Activated CD8-positive, alpha-beta T cell treated with anti-CD3 and anti-CD28 coated beads, Interleukin-2, amount 10 ng/mL, durations not matched to agents 7 days and 5 days (primary cell): ENCODE data around the gene TRRAP. TPM values are rescaled to one million over a fixed set of nuclear protein-coding genes. Genes with fewer than 3 reads are reported as not detected.

Experiments used
- ATAC-seq: fragments of 150-1000 bp; cut with Tn5 transposase; one replicate; pipeline ENCODE4 v1.10.0; 2021; ENCODE audit warnings: moderate library complexity
- CTCF ChIA-PET: fragments of 350-600 bp; sonication (Branson Sonifier 250); formaldehyde crosslinking; loops from one replicate; lab custom pipeline; 2021; ENCODE audit warnings: antibody characterized with exemption; lab: Charles Lee
- POLR2A ChIA-PET: fragments of 350-600 bp; sonication (Branson Sonifier 250); formaldehyde crosslinking; loops from one replicate; lab custom pipeline; 2021; ENCODE audit warnings: antibody characterized with exemption; lab: Charles Lee
- DNase-seq: peaks from one replicate; pipeline ENCODE4 v3.0.0-alpha.2; 2020
- H3K27ac Mint-ChIP-seq: one replicate; pipeline ENCODE4 v1.8.0; 2021; ENCODE audit warnings: mild to moderate bottlenecking, mixed read lengths
- H3K27me3 Mint-ChIP-seq: one replicate; pipeline ENCODE4 v1.8.0; 2021; ENCODE audit warnings: low read depth, mixed read lengths
- H3K36me3 Mint-ChIP-seq: one replicate; pipeline ENCODE4 v1.8.0; 2021; ENCODE audit warnings: low read depth, mixed read lengths
- H3K4me1 Mint-ChIP-seq: one replicate; pipeline ENCODE4 v1.8.0; 2021; ENCODE audit warnings: low read depth, mixed read lengths
- H3K4me3 Mint-ChIP-seq: one replicate; pipeline ENCODE4 v1.8.0; 2021; ENCODE audit warnings: mild to moderate bottlenecking, mixed read lengths
- H3K9me3 Mint-ChIP-seq: one replicate; pipeline ENCODE4 v1.8.0; 2022; ENCODE audit warnings: mixed read lengths; ENCODE audit not compliant: insufficient read depth
- total RNA-seq, 2 experiments: library from RNA; stranded (reverse); gene quantifications; one replicate each; pipeline ENCODE4 v1.2.3, GENCODE V29; 2021

The TRRAP gene
- total RNA-seq, 2 experiments from 2014 or later, result 61.0 to 64.5 TPM

- Mint-ChIP-seq H3K4me1 (peaks cover 17% of the 10 kb centered on the region), H3K9me3 (no peaks in the 10 kb centered on the region), H3K36me3 (peaks cover 30% of the 10 kb centered on the region), H3K27me3 (peaks cover 2% of the 10 kb centered on the region), H3K27ac (peak overlapping the region; percentile 95), H3K4me3 (peak overlapping the region; percentile 93)
- peak; percentile 84 for ATAC-seq
- ChIA-PET CTCF (interaction anchor here (0.7 to 1.3 kb wide), 17 partner anchors 8 to 71 kb away, joined by 3 to 9 read pairs (median 4); no protein-coding TSS in a partner anchor), POLR2A (interaction anchor here (0.7 to 1.4 kb wide), 7 partner anchors 8 to 1033 kb away, joined by 3 to 6 read pairs (median 3); no protein-coding TSS in a partner anchor)
- DNase-seq, result peak; percentile 86
These were observed 1.1 kb downstream of the TRRAP start for GRCh38 chr7:98879198-98879978.

DNA sequence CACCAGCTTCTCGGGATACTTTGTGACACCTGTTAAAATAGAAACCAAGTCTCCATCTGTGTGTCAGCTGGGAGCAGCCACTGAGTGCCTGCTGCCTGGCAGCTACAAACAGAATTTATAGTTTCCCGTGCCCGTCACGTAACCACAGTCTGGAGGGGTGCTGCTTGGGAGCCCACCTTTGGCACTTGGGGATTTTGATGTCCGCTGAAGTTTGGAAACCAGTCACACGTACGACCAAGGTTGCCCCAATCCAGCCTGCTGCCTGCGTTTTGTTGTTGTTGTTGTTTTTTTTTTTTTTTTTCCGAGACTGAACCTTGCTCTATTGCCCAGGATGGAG is 1.6 kb downstream of the TRRAP start:
- POLR2A ChIA-PET, result interaction anchor here (0.7 to 0.8 kb wide), 4 partner anchors 9 to 631 kb away, joined by 3 to 4 read pairs (median 3); no protein-coding TSS in a partner anchor
- Mint-ChIP-seq H3K27me3 (no peaks in the 10 kb centered on the region), H3K4me1 (peaks cover 17% of the 10 kb centered on the region), H3K36me3 (peaks cover 35% of the 10 kb centered on the region), H3K4me3 (peak overlapping the region; percentile 93), H3K27ac (peak overlapping the region; percentile 95), H3K9me3 (no peaks in the 10 kb centered on the region)
- no peak for ATAC-seq
- CTCF ChIA-PET, result interaction anchor here (0.7 to 1.3 kb wide), 15 partner anchors 9 to 70 kb away, joined by 3 to 9 read pairs (median 4); no protein-coding TSS in a partner anchor
- DNase-seq, result no peak

GRCh38 chr7:98880485-98880884 is 2.2 kb downstream of the TRRAP start:
- peak overlapping the region; percentile 95 for H3K27ac Mint-ChIP-seq
- peak overlapping the region; percentile 93 for H3K4me3 Mint-ChIP-seq
- CTCF ChIA-PET, result interaction anchor here (0.7 to 1.3 kb wide), 5 partner anchors 9 to 33 kb away, joined by 3 to 9 read pairs (median 6); no protein-coding TSS in a partner anchor
- no peak for ATAC-seq
- DNase-seq, result no peak
- peaks cover 35% of the 10 kb centered on the region for H3K36me3 Mint-ChIP-seq
- H3K4me1 Mint-ChIP-seq, result peaks cover 17% of the 10 kb centered on the region
- POLR2A ChIA-PET, result interaction anchor here (0.8 kb wide), 1 partner anchor 11 kb away, joined by 3 read pairs; no protein-coding TSS in a partner anchor
- no peaks in the 10 kb centered on the region for H3K27me3 Mint-ChIP-seq
- H3K9me3 Mint-ChIP-seq, result no peaks in the 10 kb centered on the region

DNA sequence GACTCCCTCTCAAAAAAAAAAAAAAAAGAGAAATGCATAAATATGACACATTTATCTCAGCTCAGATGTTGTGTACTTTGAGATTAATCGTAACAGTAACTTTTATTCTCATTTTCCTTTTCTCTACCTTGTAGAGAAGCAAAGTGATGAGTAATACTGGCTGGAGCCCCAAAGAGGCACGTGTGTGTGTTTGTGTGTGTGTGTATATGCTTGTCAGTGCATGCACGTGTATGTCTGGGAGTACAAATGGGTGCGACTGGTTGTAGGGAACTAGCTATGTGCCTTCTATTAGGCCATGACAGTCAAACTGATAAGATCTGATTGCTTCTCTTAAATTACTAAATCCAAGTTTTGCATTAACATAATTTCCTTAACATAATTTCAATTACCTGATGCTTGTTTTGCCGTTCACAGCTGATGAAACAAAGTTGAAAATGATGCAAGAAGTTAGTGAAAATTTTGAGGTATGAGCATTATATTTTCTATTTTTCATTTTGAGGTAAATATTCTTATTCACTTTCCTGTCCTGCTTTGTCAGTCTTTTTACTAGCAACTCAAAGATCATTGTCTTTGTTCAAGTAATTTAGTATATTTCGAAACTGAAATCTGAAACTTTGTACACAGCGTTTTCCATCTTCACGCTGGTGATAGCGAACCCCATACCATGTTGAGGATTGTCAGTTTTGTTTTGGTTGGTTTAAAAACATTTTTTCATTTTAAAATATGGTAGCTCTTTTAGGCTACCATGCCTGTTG is 3.4 kb downstream of the TRRAP start:
- Mint-ChIP-seq H3K9me3 (no peaks in the 10 kb centered on the region), H3K27ac (no peak overlapping the region), H3K36me3 (peaks cover 35% of the 10 kb centered on the region), H3K4me1 (peaks cover 17% of the 10 kb centered on the region), H3K27me3 (no peaks in the 10 kb centered on the region), H3K4me3 (no peak overlapping the region)
- ATAC-seq (no peak), DNase-seq (no peak)
- ChIA-PET CTCF (no interaction called here), POLR2A (no interaction called here)

DNA sequence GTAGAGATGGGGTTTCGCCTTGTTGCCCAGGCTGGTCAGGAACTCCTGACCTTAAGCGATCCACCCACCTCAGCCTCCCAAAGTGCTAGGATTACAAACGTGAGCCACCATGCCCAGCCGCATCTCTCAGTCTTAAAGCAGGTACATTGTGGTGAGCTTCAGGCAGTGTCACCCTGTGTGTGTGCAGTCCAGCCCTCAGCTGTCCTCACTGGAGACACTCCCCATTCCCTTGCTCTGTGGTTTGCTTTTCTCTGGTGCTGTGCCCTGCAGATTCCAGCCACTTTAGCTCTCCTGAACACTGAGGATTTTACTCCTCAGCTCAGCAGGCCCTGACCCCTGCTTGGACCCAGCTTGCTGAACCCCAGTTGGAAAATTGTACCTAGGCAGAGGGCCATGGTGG is 6.1 kb downstream of the TRRAP start:
- Mint-ChIP-seq H3K27me3 (no peaks in the 10 kb centered on the region), H3K27ac (no peak overlapping the region), H3K36me3 (peaks cover 44% of the 10 kb centered on the region), H3K9me3 (no peaks in the 10 kb centered on the region), H3K4me1 (peaks cover 17% of the 10 kb centered on the region), H3K4me3 (no peak overlapping the region)
- POLR2A ChIA-PET, result no interaction called here
- ATAC-seq, result no peak
- CTCF ChIA-PET, result no interaction called here
- no peak for DNase-seq

DNA sequence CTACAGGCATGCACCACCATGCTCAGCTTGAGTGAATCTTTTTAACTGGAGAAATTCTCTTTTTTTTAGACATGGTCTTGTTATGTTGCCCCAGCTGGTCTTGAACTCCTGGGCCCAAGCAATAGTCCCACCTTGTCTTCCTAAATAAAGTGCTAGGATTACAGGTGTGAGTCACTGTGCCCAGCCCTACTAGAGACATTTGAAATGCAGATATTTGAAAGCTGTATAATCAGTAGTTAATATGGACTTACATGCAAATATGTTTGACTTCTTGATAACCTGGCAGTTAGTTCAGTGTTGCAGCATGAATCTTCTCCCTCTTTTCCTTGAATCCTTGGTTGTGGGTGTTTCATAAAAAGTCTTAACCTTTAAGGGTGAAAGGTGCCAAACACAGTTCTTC is 8.7 kb downstream of the TRRAP start:
- ATAC-seq (no peak), DNase-seq (no peak)
- ChIA-PET CTCF (no interaction called here), POLR2A (no interaction called here)
- Mint-ChIP-seq H3K4me3 (no peak overlapping the region), H3K27me3 (no peaks in the 10 kb centered on the region), H3K9me3 (no peaks in the 10 kb centered on the region), H3K36me3 (peaks cover 43% of the 10 kb centered on the region), H3K4me1 (peaks cover 4% of the 10 kb centered on the region), H3K27ac (no peak overlapping the region)

GRCh38 chr7:98892609-98893008 is 14.3 kb downstream of the TRRAP start:
- DNase-seq, result no peak
- H3K27me3 Mint-ChIP-seq, result no peaks in the 10 kb centered on the region
- no peaks in the 10 kb centered on the region for H3K4me1 Mint-ChIP-seq
- H3K4me3 Mint-ChIP-seq, result no peak overlapping the region
- no peaks in the 10 kb centered on the region for H3K9me3 Mint-ChIP-seq
- peaks cover 55% of the 10 kb centered on the region for H3K36me3 Mint-ChIP-seq
- CTCF ChIA-PET, result no interaction called here
- no peak for ATAC-seq
- POLR2A ChIA-PET, result interaction anchor here (0.7 kb wide), 1 partner anchor 13 kb away, joined by 3 read pairs; no protein-coding TSS in a partner anchor
- no peak overlapping the region for H3K27ac Mint-ChIP-seq

DNA sequence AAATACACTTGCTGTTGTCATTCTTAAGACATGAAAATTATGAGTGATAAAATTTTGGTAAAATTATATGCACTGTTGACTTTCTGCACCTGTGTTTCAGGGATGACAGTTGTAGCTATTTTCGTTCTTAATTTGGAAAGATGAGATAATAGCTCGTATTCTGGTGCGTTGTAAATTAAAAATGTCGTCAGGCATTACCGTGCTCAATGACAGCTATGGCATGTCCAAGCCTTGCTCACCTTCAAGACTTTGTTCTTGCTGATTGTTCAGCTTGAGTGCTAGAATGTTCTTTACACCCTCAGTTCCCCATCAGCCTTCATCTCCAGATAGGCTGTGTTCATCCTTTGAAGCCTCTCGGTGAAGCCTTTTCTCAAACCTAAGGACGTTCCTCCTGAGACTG is 21.5 kb downstream of the TRRAP start:
- H3K36me3 Mint-ChIP-seq, result peaks cover 70% of the 10 kb centered on the region
- POLR2A ChIA-PET, result no interaction called here
- H3K27ac Mint-ChIP-seq, result no peak overlapping the region
- H3K4me1 Mint-ChIP-seq, result no peaks in the 10 kb centered on the region
- CTCF ChIA-PET, result no interaction called here
- H3K4me3 Mint-ChIP-seq, result no peak overlapping the region
- DNase-seq (no peak), ATAC-seq (no peak)
- H3K9me3 Mint-ChIP-seq, result no peaks in the 10 kb centered on the region
- H3K27me3 Mint-ChIP-seq, result no peaks in the 10 kb centered on the region

DNA sequence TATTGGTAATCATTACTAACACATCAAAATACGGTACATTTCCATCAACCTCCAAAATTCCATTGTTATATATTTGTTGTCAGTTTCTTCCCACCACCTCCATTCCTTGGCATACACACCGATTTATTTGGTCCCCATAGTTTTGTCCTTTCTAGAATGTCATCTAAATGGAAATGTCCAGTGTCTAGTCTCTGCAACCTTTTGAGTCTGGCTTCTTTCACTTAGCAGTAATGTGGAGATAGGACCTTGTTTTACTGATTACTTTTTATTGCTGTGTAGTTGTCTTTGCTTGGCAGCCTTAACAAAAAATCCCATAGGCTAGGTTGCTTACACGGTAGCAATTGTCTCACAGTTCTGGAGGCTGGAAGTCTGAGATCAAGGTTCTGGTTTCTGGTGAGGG is 22.5 kb downstream of the TRRAP start:
- no peaks in the 10 kb centered on the region for H3K9me3 Mint-ChIP-seq
- ATAC-seq, result no peak
- POLR2A ChIA-PET, result no interaction called here
- peaks cover 72% of the 10 kb centered on the region for H3K36me3 Mint-ChIP-seq
- H3K27me3 Mint-ChIP-seq, result no peaks in the 10 kb centered on the region
- no peaks in the 10 kb centered on the region for H3K4me1 Mint-ChIP-seq
- CTCF ChIA-PET, result interaction anchor here (1.2 kb wide), 1 partner anchor 28 kb away, joined by 3 read pairs; no protein-coding TSS in a partner anchor
- DNase-seq, result no peak
- no peak overlapping the region for H3K4me3 Mint-ChIP-seq
- no peak overlapping the region for H3K27ac Mint-ChIP-seq

- DNase-seq (no peak), ATAC-seq (no peak)
- Mint-ChIP-seq H3K36me3 (peaks cover 66% of the 10 kb centered on the region), H3K27ac (no peak overlapping the region), H3K9me3 (no peaks in the 10 kb centered on the region), H3K4me3 (no peak overlapping the region), H3K4me1 (no peaks in the 10 kb centered on the region), H3K27me3 (no peaks in the 10 kb centered on the region)
- ChIA-PET CTCF (interaction anchor here (1.9 kb wide), 1 partner anchor 22 kb away, joined by 6 read pairs; no protein-coding TSS in a partner anchor), POLR2A (no interaction called here)
These were observed 24.2 kb downstream of the TRRAP start for GRCh38 chr7:98902523-98902922.

DNA sequence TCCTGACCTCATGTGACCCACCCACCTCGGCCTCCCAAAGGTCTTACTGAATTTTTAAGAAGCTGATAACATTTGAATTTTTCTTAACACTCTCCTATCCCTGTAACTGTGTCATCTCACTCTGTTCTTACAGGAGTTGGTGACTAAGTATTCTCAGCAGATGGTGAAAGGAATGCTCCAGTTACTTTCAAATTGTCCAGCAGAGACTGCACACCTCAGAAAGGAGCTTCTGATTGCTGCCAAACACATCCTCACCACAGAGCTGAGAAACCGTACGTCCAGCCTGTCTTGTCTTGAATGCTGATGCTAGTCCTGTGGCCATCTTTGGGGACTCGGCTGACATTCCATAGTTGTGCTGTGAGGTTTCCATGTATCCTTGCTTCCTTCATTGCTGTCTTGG is 24.9 kb downstream of the TRRAP start:
- ChIA-PET POLR2A (no interaction called here), CTCF (interaction anchor here (1.9 kb wide), 1 partner anchor 23 kb away, joined by 6 read pairs; no protein-coding TSS in a partner anchor)
- ATAC-seq (no peak), DNase-seq (no peak)
- peaks cover 66% of the 10 kb centered on the region for H3K36me3 Mint-ChIP-seq
- H3K4me1 Mint-ChIP-seq, result no peaks in the 10 kb centered on the region
- no peak overlapping the region for H3K4me3 Mint-ChIP-seq
- H3K27ac Mint-ChIP-seq, result no peak overlapping the region
- no peaks in the 10 kb centered on the region for H3K9me3 Mint-ChIP-seq
- H3K27me3 Mint-ChIP-seq, result no peaks in the 10 kb centered on the region
